T-helper 1 cell treated with Interleukin-12 subunit alpha and Interleukin-12 subunit beta and Interleukin-4 antibody, amounts not matched to agents 30 μg/mL and 1 μg/mL, for 36 hours (primary cell): Measurements from ENCODE around the gene CUX1.

Experiments used
- H3K27ac Mint-ChIP-seq: one replicate; pipeline ENCODE4 v1.8.0; 2021; ENCODE audit warnings: mild to moderate bottlenecking, mixed read lengths
- H3K27me3 Mint-ChIP-seq: one replicate; pipeline ENCODE4 v1.8.0; 2021; ENCODE audit warnings: low read depth, mixed read lengths
- H3K36me3 Mint-ChIP-seq: one replicate; pipeline ENCODE4 v1.8.0; 2021; ENCODE audit warnings: low read depth, mixed read lengths
- H3K4me1 Mint-ChIP-seq: one replicate; pipeline ENCODE4 v1.8.0; 2021; ENCODE audit warnings: low read depth, mixed read lengths
- H3K4me3 Mint-ChIP-seq: one replicate; pipeline ENCODE4 v1.8.0; 2021; ENCODE audit warnings: mild to moderate bottlenecking, moderate library complexity, mixed read lengths
- H3K9me3 Mint-ChIP-seq: one replicate; pipeline ENCODE4 v1.8.0; 2021; ENCODE audit warnings: mixed read lengths

The CUX1 gene

GRCh38 chr7:101951757-101952156 is 134.3 kb downstream of the CUX1 start:
- Mint-ChIP-seq H3K36me3 (no peaks in the 10 kb centered on the region), H3K27ac (no peak overlapping the region), H3K4me3 (no peak overlapping the region), H3K4me1 (peaks cover 5% of the 10 kb centered on the region), H3K27me3 (no peaks in the 10 kb centered on the region), H3K9me3 (no peaks in the 10 kb centered on the region)

GRCh38 chr7:101952355-101953247 is 135.2 kb downstream of the CUX1 start:
- Mint-ChIP-seq H3K4me3 (no peak overlapping the region), H3K27me3 (no peaks in the 10 kb centered on the region), H3K27ac (no peak overlapping the region), H3K36me3 (no peaks in the 10 kb centered on the region), H3K9me3 (no peaks in the 10 kb centered on the region), H3K4me1 (peaks cover 5% of the 10 kb centered on the region)

GRCh38 chr7:101953248-101953819 is 135.9 kb downstream of the CUX1 start:
- Mint-ChIP-seq H3K36me3 (no peaks in the 10 kb centered on the region), H3K9me3 (no peaks in the 10 kb centered on the region), H3K27ac (no peak overlapping the region), H3K4me1 (peaks cover 5% of the 10 kb centered on the region), H3K27me3 (no peaks in the 10 kb centered on the region), H3K4me3 (no peak overlapping the region)

DNA sequence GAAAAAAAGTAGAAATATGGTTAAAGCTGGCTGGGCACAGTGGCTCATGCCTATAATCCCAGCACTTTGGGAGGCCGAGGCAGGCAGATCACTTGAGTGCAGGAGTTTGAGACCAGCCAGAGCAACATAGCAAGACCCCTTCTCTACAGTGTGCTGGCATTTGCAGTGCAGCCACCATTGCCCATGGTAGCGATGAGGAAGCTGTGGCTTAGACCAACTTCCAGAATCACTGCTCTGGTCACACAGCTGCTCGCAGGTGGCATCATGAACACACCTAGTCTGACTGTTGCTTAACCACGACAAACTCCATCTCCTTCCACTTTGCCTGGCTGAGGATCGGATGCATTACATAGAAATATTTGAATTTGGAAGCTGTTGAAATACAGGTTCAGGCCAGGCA is 137.1 kb downstream of the CUX1 start:
- no peaks in the 10 kb centered on the region for H3K36me3 Mint-ChIP-seq
- no peaks in the 10 kb centered on the region for H3K27me3 Mint-ChIP-seq
- no peaks in the 10 kb centered on the region for H3K9me3 Mint-ChIP-seq
- H3K27ac Mint-ChIP-seq = no peak overlapping the region
- peaks cover 5% of the 10 kb centered on the region for H3K4me1 Mint-ChIP-seq
- no peak overlapping the region for H3K4me3 Mint-ChIP-seq

DNA sequence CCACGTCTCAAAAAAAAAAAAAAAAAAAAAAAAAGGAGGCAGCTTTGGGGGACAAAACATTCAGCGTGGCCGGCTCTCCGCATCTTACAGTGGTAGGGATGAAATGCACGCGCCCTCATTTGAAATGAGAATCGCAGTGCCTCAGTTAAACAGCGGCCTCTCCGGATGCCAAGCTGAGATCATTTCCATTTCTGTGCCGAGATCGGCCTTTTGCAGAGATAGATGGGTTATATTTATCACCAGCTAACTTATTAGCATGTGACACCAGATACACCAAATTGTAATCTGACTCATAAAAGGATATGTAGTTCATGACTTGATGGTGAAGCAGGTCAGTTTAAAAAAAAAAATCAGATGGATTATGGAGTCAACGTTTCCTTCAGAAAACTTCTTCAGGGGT is 138.7 kb downstream of the CUX1 start:
- Mint-ChIP-seq H3K4me1 (peaks cover 5% of the 10 kb centered on the region), H3K36me3 (no peaks in the 10 kb centered on the region), H3K27ac (no peak overlapping the region), H3K9me3 (no peaks in the 10 kb centered on the region), H3K27me3 (no peaks in the 10 kb centered on the region), H3K4me3 (no peak overlapping the region)

GRCh38 chr7:101957744-101958525 is 140.5 kb downstream of the CUX1 start:
- H3K36me3 Mint-ChIP-seq = no peaks in the 10 kb centered on the region
- peaks cover 5% of the 10 kb centered on the region for H3K4me1 Mint-ChIP-seq
- no peak overlapping the region for H3K4me3 Mint-ChIP-seq
- no peaks in the 10 kb centered on the region for H3K27me3 Mint-ChIP-seq
- H3K9me3 Mint-ChIP-seq = no peaks in the 10 kb centered on the region
- H3K27ac Mint-ChIP-seq = no peak overlapping the region

GRCh38 chr7:101959342-101959741 is 141.9 kb downstream of the CUX1 start:
- H3K4me1 Mint-ChIP-seq = no peaks in the 10 kb centered on the region
- no peaks in the 10 kb centered on the region for H3K9me3 Mint-ChIP-seq
- no peaks in the 10 kb centered on the region for H3K36me3 Mint-ChIP-seq
- H3K27ac Mint-ChIP-seq = no peak overlapping the region
- H3K4me3 Mint-ChIP-seq = no peak overlapping the region
- no peaks in the 10 kb centered on the region for H3K27me3 Mint-ChIP-seq

DNA sequence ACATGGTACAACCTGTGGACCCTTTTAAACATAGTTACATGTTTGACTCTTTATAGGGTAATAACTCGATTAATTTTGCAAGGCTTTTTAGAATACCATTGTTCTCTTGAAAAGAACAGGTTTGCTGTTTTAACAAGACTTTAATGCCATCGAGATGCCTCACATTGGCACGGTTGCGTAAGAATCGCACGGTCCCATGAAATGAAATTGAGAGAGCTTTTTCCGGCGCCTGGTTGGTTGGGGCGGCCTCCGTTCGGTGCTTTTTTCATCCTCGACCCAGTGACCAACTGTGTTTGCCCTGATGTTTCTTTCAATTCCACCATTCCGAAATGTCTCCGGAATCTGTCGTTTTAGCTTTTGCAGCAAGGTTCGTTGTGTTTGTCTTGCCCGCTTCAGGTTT is 142.4 kb downstream of the CUX1 start:
- Mint-ChIP-seq H3K36me3 (no peaks in the 10 kb centered on the region), H3K9me3 (no peaks in the 10 kb centered on the region)

GRCh38 chr7:101960323-101960722 is 142.9 kb downstream of the CUX1 start:
- H3K27me3 Mint-ChIP-seq = no peaks in the 10 kb centered on the region
- no peaks in the 10 kb centered on the region for H3K4me1 Mint-ChIP-seq
- H3K36me3 Mint-ChIP-seq = no peaks in the 10 kb centered on the region
- H3K27ac Mint-ChIP-seq = no peak overlapping the region
- no peak overlapping the region for H3K4me3 Mint-ChIP-seq
- no peaks in the 10 kb centered on the region for H3K9me3 Mint-ChIP-seq

More for the DNA sequence above, 142.4 kb downstream of the CUX1 start:
- Mint-ChIP-seq H3K4me3 (no peak overlapping the region), H3K27me3 (no peaks in the 10 kb centered on the region), H3K27ac (no peak overlapping the region), H3K4me1 (no peaks in the 10 kb centered on the region)

DNA sequence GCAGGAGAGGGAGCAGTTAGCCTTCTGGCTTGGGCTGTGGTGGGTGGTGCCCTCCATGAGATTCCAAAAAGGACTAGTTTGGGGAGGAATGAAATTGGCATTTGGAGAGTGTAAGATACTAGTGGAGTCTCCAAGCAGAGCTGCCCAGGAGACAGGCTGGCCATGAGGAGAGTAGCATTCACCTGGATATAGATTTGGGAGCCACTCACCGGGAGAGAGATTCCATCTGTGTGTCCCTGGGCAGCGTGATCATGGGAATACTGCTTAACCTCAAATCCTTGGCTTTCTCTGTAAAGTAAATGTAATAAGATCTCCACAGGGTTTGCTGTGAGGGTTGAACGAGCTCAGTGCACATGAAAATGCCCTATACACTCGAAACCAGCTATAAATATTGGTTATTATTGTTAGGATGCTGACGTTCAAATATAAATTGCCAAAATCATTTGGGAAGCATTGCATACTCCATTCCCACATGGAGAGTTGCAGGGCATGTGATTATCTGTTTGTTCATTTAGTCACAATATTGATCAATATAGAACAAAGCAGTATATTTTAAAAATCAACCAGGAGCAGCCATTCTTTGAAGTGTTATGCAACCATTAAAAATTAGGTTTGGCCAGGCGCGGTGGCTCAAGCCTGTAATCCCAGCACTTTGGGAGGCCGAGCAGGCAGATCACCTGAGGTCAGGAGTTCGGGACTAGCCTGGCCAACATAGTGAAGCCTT is 143.7 kb downstream of the CUX1 start:
- H3K27me3 Mint-ChIP-seq = no peaks in the 10 kb centered on the region
- H3K4me1 Mint-ChIP-seq = no peaks in the 10 kb centered on the region
- H3K9me3 Mint-ChIP-seq = no peaks in the 10 kb centered on the region
- no peak overlapping the region for H3K27ac Mint-ChIP-seq
- H3K36me3 Mint-ChIP-seq = no peaks in the 10 kb centered on the region
- no peak overlapping the region for H3K4me3 Mint-ChIP-seq

GRCh38 chr7:101961811-101962210 is 144.4 kb downstream of the CUX1 start:
- no peak overlapping the region for H3K27ac Mint-ChIP-seq
- no peaks in the 10 kb centered on the region for H3K27me3 Mint-ChIP-seq
- no peaks in the 10 kb centered on the region for H3K4me1 Mint-ChIP-seq
- H3K9me3 Mint-ChIP-seq = no peaks in the 10 kb centered on the region
- H3K4me3 Mint-ChIP-seq = no peak overlapping the region
- no peaks in the 10 kb centered on the region for H3K36me3 Mint-ChIP-seq

DNA sequence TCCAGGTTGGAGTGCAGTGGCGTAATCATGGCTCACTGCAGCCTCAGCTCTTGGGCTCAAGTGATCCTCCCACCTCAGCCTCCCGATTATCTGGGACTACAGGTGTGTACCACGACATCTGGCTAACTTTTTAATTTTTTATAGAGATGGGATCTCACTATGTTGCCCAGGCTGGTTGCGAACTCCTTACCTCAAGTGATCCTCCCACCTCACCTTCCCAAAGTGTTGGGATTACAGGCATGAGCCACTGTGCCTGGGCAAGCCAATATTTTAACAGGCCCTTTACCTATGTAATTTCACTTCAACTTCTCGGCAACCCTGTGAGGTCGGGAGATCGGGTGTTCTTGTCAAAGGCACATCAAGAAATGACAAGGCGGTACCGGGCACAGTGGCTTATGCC is 146.3 kb downstream of the CUX1 start:
- H3K9me3 Mint-ChIP-seq = no peaks in the 10 kb centered on the region
- no peaks in the 10 kb centered on the region for H3K27me3 Mint-ChIP-seq
- no peak overlapping the region for H3K27ac Mint-ChIP-seq
- H3K4me3 Mint-ChIP-seq = no peak overlapping the region
- H3K4me1 Mint-ChIP-seq = no peaks in the 10 kb centered on the region
- no peaks in the 10 kb centered on the region for H3K36me3 Mint-ChIP-seq

- Mint-ChIP-seq H3K4me3 (no peak overlapping the region), H3K27me3 (no peaks in the 10 kb centered on the region), H3K36me3 (no peaks in the 10 kb centered on the region), H3K9me3 (no peaks in the 10 kb centered on the region), H3K4me1 (no peaks in the 10 kb centered on the region), H3K27ac (no peak overlapping the region)
These were observed 147.4 kb downstream of the CUX1 start for GRCh38 chr7:101964680-101965452.
